8988T (cell line): ENCODE data around the gene WWOX.

Experiments used
- DNase-seq: peaks from one replicate; pipeline ENCODE4 v3.0.0; 2011

WWOX gene

GRCh38 chr16:78368121-78369102 lies 269.0 kb downstream of the WWOX start:
- no peak for DNase-seq

- no peak for DNase-seq
These were observed 272.8 kb downstream of the WWOX start for GRCh38 chr16:78372277-78372676.

- DNase-seq: no peak
These were observed 275.7 kb downstream of the WWOX start for GRCh38 chr16:78375055-78375679.

GRCh38 chr16:78376452-78376851 lies 277.0 kb downstream of the WWOX start:
- DNase-seq: no peak

GRCh38 chr16:78377312-78377711 lies 277.9 kb downstream of the WWOX start:
- DNase-seq: no peak

GRCh38 chr16:78381060-78381459 lies 281.6 kb downstream of the WWOX start:
- DNase-seq: no peak

- no peak for DNase-seq
These were observed 283.7 kb downstream of the WWOX start for GRCh38 chr16:78383118-78383517.

- no peak for DNase-seq
These were observed 285.8 kb downstream of the WWOX start for GRCh38 chr16:78385086-78385805.

- DNase-seq: no peak
These were observed 287.3 kb downstream of the WWOX start for GRCh38 chr16:78386557-78387324.

GRCh38 chr16:78389009-78389498 lies 289.6 kb downstream of the WWOX start:
- no peak for DNase-seq

- no peak for DNase-seq
These were observed 290.6 kb downstream of the WWOX start for GRCh38 chr16:78390092-78390491.

GRCh38 chr16:78390508-78391324 lies 291.3 kb downstream of the WWOX start:
- no peak for DNase-seq

- DNase-seq: no peak
These were observed 293.2 kb downstream of the WWOX start for GRCh38 chr16:78392585-78393195.

- DNase-seq: no peak
These were observed 295.6 kb downstream of the WWOX start for GRCh38 chr16:78395035-78395434.

GRCh38 chr16:78396046-78396445 lies 296.6 kb downstream of the WWOX start:
- DNase-seq: no peak

- no peak for DNase-seq
These were observed 297.2 kb downstream of the WWOX start for GRCh38 chr16:78396673-78397072.

- DNase-seq: no peak
These were observed 299.9 kb downstream of the WWOX start for GRCh38 chr16:78399384-78399783.

GRCh38 chr16:78402833-78403232 lies 303.4 kb downstream of the WWOX start:
- DNase-seq: no peak

GRCh38 chr16:78405040-78405439 lies 305.6 kb downstream of the WWOX start:
- DNase-seq: no peak

- no peak for DNase-seq
These were observed 306.4 kb downstream of the WWOX start for GRCh38 chr16:78405833-78406232.

- no peak for DNase-seq
These were observed 307.7 kb downstream of the WWOX start for GRCh38 chr16:78407191-78407590.
